ENCODE results near the gene STRC.
"Not testable (repeated sequence)": the region's sequence is repeated elsewhere in the genome, so short reads cannot be mapped to it uniquely, and the experiment has no call there.

Gene STRC

DNA sequence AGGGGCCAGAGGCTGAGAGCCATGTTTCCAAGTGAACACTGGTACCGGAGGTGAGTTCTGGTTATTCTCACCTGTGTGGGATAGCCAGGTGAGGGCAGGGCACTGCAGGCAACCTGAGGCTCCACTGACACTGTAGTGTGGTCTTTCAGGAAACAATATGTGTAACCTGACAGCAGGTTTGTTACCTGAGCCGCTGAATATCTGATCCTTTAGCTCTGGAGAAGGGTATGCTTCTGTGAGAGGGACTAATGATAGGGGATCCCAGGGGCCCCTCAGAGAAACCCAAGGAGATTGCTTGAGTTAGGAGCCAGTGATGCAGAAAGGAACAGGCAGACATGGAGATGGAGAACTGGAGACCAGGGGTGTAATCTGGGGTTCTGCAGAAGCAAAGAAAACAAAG, at the start of gene STRC:
STRC (minus strand) TSS at position 101 of the 400 bp plus-strand sequence; CDS start at position 23, 78 bp downstream.
- not testable (repeated sequence) for DNase-seq (ENCODE audit: low read depth)

DNA sequence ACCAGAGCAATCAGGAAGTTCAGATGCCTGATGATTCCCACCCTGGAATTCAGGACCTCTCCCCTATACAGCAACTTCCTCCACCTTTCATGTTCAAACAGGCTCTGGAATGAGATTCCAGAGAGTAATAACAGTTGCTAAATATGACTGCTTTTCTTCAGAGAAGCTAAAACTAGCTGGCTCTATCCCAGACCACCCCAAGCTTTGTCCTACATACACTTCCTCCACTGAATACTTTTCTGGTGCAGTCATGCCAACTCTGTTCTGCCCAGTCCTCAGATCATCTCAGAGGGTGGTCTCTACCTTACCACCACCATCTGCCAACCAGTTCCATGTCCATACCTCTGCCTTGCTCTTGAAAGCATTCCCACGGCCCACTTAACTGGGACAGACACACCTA, 47.6 kb upstream of the STRC start:
- not testable (repeated sequence) for DNase-seq (ENCODE audit: low read depth)

DNA sequence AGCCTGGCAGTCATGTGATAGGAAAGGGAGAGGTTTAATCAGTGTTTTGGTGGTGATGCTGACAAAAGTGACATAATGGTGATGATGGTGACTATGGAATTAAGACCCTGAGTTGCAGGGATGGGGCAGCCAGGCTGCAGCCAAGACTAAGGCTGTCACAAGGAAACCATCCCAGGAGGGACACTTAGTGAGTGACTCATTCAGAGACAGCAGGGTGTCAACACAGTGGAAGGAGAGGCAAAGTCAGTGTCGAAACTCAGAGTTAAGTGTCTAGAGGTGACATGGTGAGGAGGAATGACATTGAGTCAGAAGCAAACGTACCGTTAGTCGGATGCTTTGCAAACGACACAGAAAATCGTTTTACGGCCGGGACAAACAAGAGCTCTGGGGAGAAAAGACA, 44.7 kb upstream of the STRC start:
- DNase-seq (ENCODE audit: low read depth), result not testable (repeated sequence)

DNA sequence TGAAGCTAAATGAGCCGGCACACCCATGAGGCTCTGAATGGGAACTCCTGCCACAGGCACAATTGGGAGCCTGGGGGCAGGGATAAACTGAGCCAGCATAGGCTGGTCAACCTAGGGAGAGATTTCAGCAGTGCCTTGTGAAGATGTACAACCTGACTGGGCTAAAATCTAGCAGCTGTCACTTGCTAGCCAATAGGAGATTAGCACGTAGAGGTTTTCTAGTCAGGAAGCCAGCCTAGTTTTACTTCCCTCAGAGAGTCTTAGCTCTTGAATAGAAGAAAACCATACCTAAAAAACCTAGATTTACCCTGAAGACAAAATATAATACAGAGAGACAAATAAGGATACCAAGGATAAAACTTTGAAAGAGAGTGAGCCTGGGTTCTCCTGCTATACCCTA, 43.7 kb upstream of the STRC start:
- not testable (repeated sequence) for DNase-seq (ENCODE audit: low read depth)

DNA sequence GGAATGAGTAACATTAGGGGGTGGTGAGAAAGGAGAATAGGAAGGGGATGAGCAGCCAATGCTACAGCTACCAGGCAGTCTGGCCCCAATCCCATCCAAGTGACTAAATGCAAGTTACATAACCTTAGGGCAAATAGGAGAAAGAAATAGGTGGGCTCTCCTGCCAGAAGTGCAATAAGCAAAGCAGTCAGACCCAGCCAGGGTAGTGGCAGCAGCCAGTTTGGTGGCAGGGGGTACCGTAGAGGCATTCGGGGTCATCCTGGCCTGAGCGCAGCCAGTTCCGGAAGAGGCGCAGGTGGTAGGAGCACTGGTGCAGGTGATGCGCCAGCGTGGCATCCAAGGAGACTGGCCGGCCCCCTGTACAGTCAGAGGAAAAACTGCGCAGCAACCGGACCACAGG, 41.1 kb upstream of the STRC start:
- not testable (repeated sequence) for DNase-seq (ENCODE audit: low read depth)

DNA sequence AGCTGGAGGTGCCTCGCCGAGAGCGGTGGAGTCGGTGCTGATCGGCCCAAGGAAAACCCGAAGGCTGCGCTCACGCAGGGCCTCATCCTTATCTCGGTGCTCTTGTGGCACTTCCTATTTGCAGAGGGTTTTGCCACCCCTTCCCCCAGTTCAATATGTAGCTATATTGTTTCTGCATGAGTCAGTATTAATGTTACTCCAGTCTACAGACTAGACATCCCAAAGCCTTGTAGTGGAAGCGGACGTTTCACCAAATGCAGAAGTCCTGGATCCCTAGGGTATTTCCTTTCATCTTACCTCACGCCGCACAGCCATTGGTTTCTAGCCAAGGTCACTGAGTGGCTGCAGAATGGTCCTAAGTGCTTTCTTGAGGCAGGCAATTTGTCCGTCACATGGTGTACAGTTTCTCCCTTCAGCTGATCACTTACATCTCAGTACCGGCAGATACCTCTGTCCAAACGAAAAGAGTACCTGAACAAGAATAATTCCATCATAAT, 30.9 kb upstream of the STRC start:
- DNase-seq (ENCODE audit: low read depth), result not testable (repeated sequence)

DNA sequence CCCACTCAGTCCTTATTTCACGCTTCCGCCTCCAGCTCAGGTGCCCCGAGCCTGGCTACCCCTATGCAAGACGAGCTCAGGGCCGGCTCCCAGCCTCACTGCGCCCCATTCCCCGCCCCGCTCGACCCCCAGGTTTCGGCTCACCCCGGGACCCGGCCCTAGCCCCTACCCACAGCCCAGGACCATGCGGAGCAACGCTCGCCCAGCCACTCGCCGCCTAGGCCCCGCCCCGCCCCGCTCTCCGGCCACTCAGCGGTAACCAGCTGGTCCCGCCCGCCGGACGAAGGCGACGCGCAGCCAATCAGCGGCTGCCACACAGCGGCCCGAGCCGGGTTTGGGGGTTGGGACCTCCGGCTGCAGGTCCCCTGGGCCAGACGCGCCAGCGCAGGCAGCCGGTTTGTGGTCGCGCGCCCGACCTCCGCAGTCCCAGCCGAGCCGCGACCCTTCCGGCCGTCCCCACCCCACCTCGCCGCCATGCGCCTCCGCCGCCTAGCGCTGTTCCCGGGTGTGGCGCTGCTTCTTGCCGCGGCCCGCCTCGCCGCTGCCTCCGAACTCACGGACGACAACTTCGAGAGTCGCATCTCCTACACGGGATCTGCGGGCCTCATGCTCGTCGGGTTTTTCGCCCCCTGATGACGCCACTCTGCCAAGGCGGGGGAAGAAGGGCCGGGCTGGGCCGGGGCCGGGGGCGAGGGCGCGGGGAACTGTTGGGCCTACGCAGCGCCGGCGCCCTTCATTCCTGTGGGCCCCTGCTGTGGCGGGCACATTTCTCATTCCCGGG, 30.2 kb upstream of the STRC start, which contains the start of gene CATSPER2:
CATSPER2 (minus strand) TSS at position 196 of the 781 bp plus-strand sequence. CDS start 783 bp downstream, outside the sequence.
- no peak for DNase-seq (ENCODE audit: low read depth)

DNA sequence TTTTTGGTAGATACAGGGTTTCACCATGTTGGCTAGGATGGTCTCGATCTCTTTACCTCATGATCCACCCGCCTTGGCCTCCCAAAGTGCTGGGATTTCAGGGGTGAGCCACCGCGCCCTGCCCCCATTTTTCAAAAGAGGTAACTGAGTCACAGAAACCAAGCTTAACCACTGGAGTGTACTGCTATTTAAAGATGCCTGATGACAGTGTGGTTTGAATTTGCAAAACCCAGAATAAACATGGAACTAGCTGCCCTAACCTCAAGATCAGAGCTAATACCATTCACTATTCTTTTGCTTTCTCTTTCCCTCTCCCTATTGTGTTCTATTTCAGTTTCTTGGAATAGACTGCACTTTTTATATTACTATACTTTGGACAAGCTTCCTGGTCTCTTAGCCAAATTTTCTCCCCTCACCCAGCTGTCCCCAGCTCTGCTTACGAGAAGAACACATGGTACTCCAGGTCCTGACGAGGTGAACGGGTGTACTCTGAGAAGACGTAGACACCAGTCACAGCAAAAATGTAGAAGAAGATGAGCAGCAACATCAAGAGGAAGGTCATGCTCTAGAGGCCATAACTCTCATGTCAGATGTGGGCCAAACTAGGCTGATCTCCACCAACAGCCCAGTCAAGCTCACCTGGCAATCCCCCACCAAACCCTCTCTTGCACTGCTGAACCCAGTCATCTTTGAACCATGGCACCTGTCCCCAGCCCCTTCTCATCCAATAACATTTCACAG, 20.0 kb upstream of the STRC start:
- not testable (repeated sequence) for DNase-seq (ENCODE audit: low read depth)

DNA sequence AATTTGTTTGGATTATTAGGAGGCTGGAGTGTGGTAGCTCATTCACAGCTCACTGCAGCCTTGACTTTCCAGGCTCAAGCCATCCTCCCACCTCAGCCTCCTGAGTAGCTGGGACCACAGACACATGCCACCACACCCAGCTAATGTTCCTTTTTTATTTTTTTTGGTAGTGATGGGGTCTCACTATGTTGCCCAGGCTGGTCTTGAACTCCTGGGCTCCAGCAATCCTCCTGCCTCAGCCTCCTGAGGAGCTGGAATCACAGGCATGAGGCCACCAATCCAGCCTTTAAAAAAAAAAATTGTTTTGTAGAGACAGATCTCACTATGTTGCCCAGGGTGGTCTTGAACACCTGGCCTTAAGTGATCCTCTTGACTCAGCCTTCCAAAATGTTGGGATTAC, 8.3 kb upstream of the STRC start:
- DNase-seq (ENCODE audit: low read depth), result not testable (repeated sequence)

DNA sequence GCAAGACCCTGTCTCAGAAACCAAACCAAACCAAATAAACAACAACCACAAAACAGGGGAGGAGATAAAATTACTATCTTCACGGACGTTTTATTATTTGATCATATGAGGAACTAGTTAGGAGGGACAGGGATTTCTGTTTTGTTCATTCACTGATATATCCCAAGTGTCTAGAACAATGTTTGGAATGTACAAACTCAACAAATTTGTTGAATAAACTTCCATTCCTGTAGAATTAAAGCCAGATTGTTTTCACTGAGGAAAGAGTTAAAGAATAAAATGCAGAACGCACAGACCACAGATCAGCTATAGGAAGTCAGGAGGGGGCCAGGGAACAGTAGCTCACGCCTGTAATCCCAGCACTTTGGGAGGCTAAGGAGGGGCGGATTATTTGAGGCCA, 6.5 kb upstream of the STRC start:
- no peak for DNase-seq (ENCODE audit: low read depth)

DNA sequence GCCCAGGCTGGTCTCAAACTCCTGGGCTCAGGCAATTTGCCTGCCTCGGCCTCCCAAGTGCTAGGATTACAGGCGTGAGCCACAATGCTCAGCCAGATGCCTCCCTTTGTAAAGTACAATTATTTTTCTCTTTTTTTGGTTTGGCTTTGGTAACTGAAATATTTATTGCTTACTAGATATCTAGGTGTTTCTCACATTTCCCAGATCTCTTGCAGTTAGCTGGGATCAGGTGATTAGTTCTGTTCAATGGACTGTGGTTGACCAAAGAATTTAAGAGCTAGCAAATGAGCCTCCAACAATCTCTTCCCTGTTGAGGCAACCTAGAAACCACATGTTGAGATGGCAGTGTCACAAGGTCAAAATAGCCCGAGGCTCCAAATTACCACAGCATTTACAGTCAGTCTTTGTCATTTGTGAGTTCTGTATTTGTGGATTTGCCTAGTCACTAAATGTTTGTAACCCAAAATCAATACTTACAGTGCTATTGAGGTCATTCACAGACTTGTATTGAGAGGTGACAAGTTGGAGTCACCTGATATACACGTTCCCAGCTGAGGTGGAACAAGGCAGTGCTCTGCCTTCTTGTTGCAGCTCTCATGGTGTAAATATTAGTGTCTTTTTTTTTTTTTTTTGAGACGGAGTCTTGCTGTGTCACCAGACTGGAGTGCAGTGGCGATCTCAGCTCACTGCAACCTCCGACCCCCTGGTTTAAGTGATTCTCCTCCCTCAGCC, 3.6 kb upstream of the STRC start:
- not testable (repeated sequence) for DNase-seq (ENCODE audit: low read depth)

DNA sequence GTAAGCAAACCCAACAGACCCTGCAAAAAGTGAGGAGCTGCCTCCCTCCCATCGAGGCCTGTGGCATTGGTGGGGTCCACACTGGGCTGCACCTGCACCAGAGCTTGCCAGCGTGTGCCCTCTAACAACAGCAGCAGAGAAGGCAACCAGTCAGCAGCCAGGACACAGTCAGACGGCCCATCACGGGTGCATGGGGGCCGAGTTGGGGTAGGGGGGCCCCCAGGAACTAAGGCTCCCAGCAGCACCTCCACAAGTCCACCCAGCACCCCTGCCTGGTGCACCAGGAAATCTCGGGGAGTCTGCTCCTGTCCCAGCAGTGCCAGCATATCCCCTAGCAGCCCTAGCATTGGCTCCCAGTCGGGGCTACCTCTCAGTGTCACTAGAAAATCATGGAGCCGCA, 850 bp downstream of the STRC start:
- not testable (repeated sequence) for DNase-seq (ENCODE audit: low read depth)

DNA sequence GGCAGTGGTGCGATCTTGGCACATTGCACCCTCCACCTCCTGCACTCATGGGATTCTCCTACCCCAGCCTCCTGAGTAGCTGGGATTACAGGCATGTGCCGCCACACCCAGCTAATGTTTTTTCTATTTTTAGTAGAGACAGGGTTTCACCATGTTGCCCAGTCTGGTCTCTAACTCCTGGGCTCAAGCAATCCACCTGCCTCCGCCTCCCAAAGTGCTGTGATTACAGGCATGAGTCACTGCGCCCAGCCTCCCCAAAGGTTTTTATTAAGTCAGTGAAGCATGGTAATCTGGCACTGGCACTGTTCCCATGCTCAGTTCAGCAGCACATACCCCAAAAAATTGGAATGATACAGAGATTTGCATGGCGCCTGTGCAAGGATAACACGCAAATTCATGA, 16.4 kb downstream of the STRC start:
- not testable (repeated sequence) for DNase-seq (ENCODE audit: low read depth)

DNA sequence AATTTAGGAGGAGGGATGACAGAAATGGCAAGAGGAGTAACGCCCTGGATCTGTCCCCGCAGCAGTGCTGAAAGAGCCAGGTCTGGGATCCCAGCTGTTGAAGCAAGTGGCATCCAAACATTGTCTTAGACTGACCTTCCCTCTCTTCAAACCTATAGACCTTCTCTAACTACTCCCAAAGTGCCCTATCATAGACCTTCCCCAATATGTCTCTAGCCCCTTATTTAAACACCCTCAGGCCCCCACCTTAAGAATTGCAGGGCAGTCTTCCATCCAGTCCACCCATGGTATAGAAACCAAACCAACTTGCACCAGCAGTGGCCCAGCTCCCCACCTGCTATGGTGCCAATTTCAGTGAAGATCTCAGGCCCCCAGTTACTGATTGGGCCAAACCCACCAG, 18.4 kb downstream of the STRC start:
- DNase-seq (ENCODE audit: low read depth), result not testable (repeated sequence)

DNA sequence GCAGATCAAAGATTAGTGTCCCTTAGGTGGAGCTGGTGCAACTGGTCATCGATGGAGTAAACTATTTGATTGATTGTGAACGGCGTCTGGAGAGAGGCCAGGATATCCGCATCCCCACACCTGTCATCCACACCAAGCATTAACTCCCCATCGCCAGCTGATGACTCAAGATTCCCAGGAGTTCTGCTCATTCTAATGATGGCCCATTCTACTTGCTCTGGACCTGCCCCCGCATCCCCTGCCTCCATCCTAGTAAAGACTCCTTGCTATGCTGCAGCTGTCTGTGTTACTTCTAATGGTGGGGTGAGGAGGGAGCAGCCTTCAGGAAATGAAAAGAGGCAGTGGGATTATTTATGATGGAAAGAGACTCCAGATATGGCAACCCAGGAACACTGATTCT, 19.5 kb downstream of the STRC start:
- not testable (repeated sequence) for DNase-seq (ENCODE audit: low read depth)

DNA sequence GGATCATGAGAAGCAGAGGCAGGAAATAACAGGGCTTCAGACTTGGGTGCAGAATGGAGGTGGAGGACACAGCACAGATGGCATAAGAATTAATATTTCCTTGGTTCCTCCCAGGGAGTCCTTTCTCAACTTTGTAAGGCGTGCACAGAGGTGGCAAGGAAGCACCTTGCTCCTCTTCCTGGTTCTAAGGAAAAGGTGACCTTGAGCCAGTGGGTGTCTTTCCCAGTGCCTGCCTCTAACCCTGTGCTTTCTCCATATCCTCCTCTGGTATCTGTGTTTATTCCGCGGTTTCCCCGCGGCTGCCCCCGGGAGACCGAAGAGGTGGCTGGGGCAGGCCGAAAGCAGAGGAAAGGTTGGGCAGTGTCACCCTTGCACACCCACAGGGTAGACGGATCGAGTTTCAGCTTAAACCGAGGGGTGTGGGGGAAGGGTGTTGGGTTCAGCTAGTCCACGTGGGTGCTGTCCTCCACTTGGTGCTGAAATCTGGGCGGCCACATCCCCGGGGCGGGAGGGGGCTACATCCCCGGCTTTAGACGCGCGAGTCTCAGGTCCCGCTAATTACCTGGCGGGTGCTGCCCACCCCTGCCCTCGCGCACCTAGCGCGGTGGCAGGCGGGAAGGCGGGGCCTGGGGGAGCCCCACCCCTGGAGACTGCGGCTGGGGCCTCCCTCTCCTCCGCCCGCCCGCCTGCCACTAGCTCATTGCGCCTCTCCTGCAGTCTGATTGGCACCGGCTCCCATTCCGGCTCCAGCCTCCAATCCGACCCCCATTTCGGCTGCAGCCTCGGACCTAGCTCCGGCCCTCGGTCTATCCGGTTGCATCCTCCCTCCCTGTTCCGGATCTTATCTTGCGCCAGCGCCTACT, 25.0 kb downstream of the STRC start, which contains the start of gene CKMT1B:
CKMT1B (plus strand) TSS at position 700 of the 863 bp plus-strand sequence. CDS start 192 bp downstream, outside the sequence.
- DNase-seq (ENCODE audit: low read depth), result not testable (repeated sequence)

DNA sequence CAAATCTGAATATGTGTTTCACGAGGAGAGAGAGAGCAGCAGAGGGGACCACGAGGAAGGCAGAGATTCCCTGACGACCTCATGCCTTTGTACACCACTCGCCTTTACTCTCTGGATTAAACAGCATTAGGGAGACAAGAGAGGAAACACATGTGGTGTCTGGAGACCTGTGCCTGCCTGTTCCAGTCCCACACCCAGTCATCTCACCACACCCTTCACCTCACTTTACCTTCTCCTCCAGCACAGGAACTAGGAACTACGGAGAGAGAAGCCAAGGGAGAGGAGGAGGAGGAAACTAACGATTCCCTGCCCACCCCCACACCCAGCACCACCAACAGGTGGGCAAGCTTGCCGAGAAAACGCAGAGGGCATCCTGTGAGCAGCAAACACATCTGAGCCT, 25.8 kb downstream of the STRC start:
- DNase-seq (ENCODE audit: low read depth), result not testable (repeated sequence)

DNA sequence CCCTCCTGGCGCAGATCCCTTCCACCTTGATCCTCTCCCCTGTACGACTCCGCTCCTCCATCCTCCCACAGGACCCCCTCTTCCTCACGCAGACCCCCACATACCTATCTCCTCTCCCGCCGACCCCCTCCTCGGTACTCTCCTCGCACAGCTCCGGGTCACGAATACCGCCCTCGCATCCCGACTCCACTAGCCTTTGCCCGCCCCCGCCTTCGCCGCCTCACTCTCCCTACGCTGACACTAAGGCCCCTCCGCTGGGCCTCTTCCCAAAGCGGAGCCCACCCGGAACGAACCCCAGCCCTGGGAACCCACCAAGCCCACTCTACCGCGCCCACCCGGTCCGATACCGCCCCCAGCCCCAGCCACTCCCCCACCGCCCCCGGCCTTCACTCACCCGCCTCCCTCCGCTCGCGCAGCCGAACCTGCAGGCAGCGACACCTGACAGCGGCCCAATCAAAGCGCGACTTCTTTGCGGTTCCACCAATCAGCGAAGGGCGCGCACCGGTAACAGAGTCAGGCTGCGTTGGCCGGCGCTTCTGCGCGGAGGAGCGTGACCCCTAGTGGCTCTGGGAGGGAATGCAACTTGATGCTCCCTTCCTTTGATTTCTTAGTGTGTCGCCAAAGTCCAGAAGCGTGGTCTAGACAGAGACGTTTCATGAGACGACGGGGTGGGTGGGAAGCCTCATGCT, 28.7 kb downstream of the STRC start, which contains the start of gene PPIP5K1:
PPIP5K1 (minus strand) TSS at position 431 of the 689 bp plus-strand sequence. CDS start 5,704 bp downstream, outside the sequence.
- DNase-seq (ENCODE audit: low read depth), result not testable (repeated sequence)

DNA sequence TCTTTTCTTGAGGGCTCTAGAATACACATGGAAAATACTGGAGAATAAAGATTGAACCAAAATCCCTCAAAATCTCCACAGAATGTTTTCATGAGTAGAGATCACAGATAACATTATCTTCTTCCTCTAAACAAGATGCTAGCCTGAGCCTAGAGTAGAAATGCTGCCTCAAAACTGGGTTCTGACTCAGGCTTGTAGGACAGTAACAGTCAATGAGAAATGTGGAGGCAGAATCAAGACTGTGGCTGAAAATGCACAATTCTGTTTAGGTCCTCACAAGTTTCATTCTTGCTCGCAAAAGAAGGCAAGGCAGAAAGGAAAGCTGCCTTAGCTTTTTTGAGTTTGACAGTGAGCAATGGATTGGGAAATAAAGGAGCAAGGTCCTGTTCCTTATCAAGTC, 44.0 kb downstream of the STRC start:
- DNase-seq (ENCODE audit: low read depth), result not testable (repeated sequence)

DNA sequence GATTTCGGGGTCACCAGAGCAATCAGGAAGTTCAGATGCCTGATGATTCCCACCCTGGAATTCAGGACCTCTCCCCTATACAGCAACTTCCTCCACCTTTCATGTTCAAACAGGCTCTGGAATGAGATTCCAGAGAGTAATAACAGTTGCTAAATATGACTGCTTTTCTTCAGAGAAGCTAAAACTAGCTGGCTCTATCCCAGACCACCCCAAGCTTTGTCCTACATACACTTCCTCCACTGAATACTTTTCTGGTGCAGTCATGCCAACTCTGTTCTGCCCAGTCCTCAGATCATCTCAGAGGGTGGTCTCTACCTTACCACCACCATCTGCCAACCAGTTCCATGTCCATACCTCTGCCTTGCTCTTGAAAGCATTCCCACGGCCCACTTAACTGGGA, 52.0 kb downstream of the STRC start:
- DNase-seq (ENCODE audit: low read depth), result not testable (repeated sequence)
